ENCODE results near the gene HEXIM2.

- TF ChIP-seq POLR2AphosphoS5 (IDR thresholded peaks at IDR 0.05) (no peak), POLR2A (IDR thresholded peaks at IDR 0.05) (no peak), CTCF (IDR thresholded peaks at IDR 0.05) (no peak)
These were observed 10.5 kb upstream of the HEXIM2 start for GRCh38 chr17:45150911-45151809.
